Measurements from ENCODE around the gene EFS. TPM values are rescaled to one million over a fixed set of nuclear protein-coding genes. Genes with fewer than 3 reads are reported as not detected.

EFS gene
- polyA plus RNA-seq, 1 donor: 19.0 TPM

- no peak overlapping the region for H3K27ac ChIP-seq (ENCODE audit: low read length)
- H3K4me1 ChIP-seq (ENCODE audit: control insufficient read depth, insufficient read depth, low read length): peaks cover 3% of the 10 kb centered on the region
- H3K9me3 ChIP-seq (ENCODE audit: control insufficient read depth, low read depth, low read length): no peaks in the 10 kb centered on the region
- no CpG with 5 or more reads among the region's 1 CpG for WGBS (ENCODE audit: insufficient coverage, low lambda C conversion rate)
- no peaks in the 10 kb centered on the region for H3K36me3 ChIP-seq (ENCODE audit: control insufficient read depth, insufficient read depth, low read length)
- no peak for DNase-seq
- no peak overlapping the region for H3K4me3 ChIP-seq (ENCODE audit: low read length)
- H3K27me3 ChIP-seq (ENCODE audit: control insufficient read depth, insufficient read depth, low read length): no peaks in the 10 kb centered on the region
These were observed 5.2 kb upstream of the EFS start for GRCh38 chr14:23370221-23370620.

- Histone ChIP-seq H3K36me3 (ENCODE audit: control insufficient read depth, insufficient read depth, low read length) (peaks cover 2% of the 10 kb centered on the region), H3K4me1 (ENCODE audit: control insufficient read depth, insufficient read depth, low read length) (peaks cover 10% of the 10 kb centered on the region), H3K4me3 (ENCODE audit: low read length) (peak overlapping the region; percentile 2), H3K27ac (ENCODE audit: low read length) (peak overlapping the region; percentile 82), H3K27me3 (ENCODE audit: control insufficient read depth, insufficient read depth, low read length) (peaks cover 11% of the 10 kb centered on the region), H3K9me3 (ENCODE audit: control insufficient read depth, low read depth, low read length) (no peaks in the 10 kb centered on the region)
- DNase-seq: peak; percentile 54 to 78
- no CpG with 5 or more reads among the region's 34 CpGs for WGBS (ENCODE audit: insufficient coverage, low lambda C conversion rate)
These were observed 1.5 kb upstream of the EFS start for GRCh38 chr14:23366426-23366921.

GRCh38 chr14:23365732-23366425 is 907 bp upstream of the EFS start:
- Histone ChIP-seq H3K4me3 (ENCODE audit: low read length) (peak overlapping the region; percentile 56), H3K27ac (ENCODE audit: low read length) (peak overlapping the region; percentile 87), H3K36me3 (ENCODE audit: control insufficient read depth, insufficient read depth, low read length) (peaks cover 2% of the 10 kb centered on the region), H3K9me3 (ENCODE audit: control insufficient read depth, low read depth, low read length) (no peaks in the 10 kb centered on the region), H3K4me1 (ENCODE audit: control insufficient read depth, insufficient read depth, low read length) (peaks cover 10% of the 10 kb centered on the region), H3K27me3 (ENCODE audit: control insufficient read depth, insufficient read depth, low read length) (peaks cover 11% of the 10 kb centered on the region)
- peak; percentile 51 to 83 for DNase-seq
- WGBS (ENCODE audit: insufficient coverage, low lambda C conversion rate): no CpG with 5 or more reads among the region's 51 CpGs

GRCh38 chr14:23364164-23365035 is 572 bp downstream of the EFS start:
- DNase-seq: peak in 1 of 2 donors; percentile 27
- 42% methylated on average over 6 of the region's 21 CpGs for WGBS (ENCODE audit: insufficient coverage, low lambda C conversion rate)
- Histone ChIP-seq H3K27ac (ENCODE audit: low read length) (peak overlapping the region; percentile 51), H3K27me3 (ENCODE audit: control insufficient read depth, insufficient read depth, low read length) (peaks cover 11% of the 10 kb centered on the region), H3K4me3 (ENCODE audit: low read length) (peak overlapping the region; percentile 51), H3K4me1 (ENCODE audit: control insufficient read depth, insufficient read depth, low read length) (peaks cover 10% of the 10 kb centered on the region), H3K36me3 (ENCODE audit: control insufficient read depth, insufficient read depth, low read length) (peaks cover 8% of the 10 kb centered on the region), H3K9me3 (ENCODE audit: control insufficient read depth, low read depth, low read length) (no peaks in the 10 kb centered on the region)

GRCh38 chr14:23362200-23362599 is 2.8 kb downstream of the EFS start:
- no peak overlapping the region for H3K27ac ChIP-seq (ENCODE audit: low read length)
- peaks cover 11% of the 10 kb centered on the region for H3K27me3 ChIP-seq (ENCODE audit: control insufficient read depth, insufficient read depth, low read length)
- H3K36me3 ChIP-seq (ENCODE audit: control insufficient read depth, insufficient read depth, low read length): peaks cover 15% of the 10 kb centered on the region
- no peak overlapping the region for H3K4me3 ChIP-seq (ENCODE audit: low read length)
- WGBS (ENCODE audit: insufficient coverage, low lambda C conversion rate): no CpG with 5 or more reads among the region's 3 CpGs
- peaks cover 10% of the 10 kb centered on the region for H3K4me1 ChIP-seq (ENCODE audit: control insufficient read depth, insufficient read depth, low read length)
- DNase-seq: no peak
- no peaks in the 10 kb centered on the region for H3K9me3 ChIP-seq (ENCODE audit: control insufficient read depth, low read depth, low read length)

- H3K27me3 ChIP-seq (ENCODE audit: control insufficient read depth, insufficient read depth, low read length): peaks cover 11% of the 10 kb centered on the region
- DNase-seq: no peak
- H3K4me1 ChIP-seq (ENCODE audit: control insufficient read depth, insufficient read depth, low read length): peaks cover 9% of the 10 kb centered on the region
- H3K9me3 ChIP-seq (ENCODE audit: control insufficient read depth, low read depth, low read length): no peaks in the 10 kb centered on the region
- no peak overlapping the region for H3K4me3 ChIP-seq (ENCODE audit: low read length)
- H3K27ac ChIP-seq (ENCODE audit: low read length): no peak overlapping the region
- WGBS (ENCODE audit: insufficient coverage, low lambda C conversion rate): no CpG with 5 or more reads among the region's 6 CpGs
- peaks cover 16% of the 10 kb centered on the region for H3K36me3 ChIP-seq (ENCODE audit: control insufficient read depth, insufficient read depth, low read length)
These were observed 3.2 kb downstream of the EFS start for GRCh38 chr14:23361763-23362162.

GRCh38 chr14:23361320-23361719 is 3.7 kb downstream of the EFS start:
- peaks cover 16% of the 10 kb centered on the region for H3K36me3 ChIP-seq (ENCODE audit: control insufficient read depth, insufficient read depth, low read length)
- peaks cover 6% of the 10 kb centered on the region for H3K4me1 ChIP-seq (ENCODE audit: control insufficient read depth, insufficient read depth, low read length)
- DNase-seq: peak in 1 of 2 donors; percentile 20
- H3K4me3 ChIP-seq (ENCODE audit: low read length): no peak overlapping the region
- peaks cover 11% of the 10 kb centered on the region for H3K27me3 ChIP-seq (ENCODE audit: control insufficient read depth, insufficient read depth, low read length)
- no peak overlapping the region for H3K27ac ChIP-seq (ENCODE audit: low read length)
- H3K9me3 ChIP-seq (ENCODE audit: control insufficient read depth, low read depth, low read length): no peaks in the 10 kb centered on the region

GRCh38 chr14:23360496-23360895 is 4.5 kb downstream of the EFS start:
- Histone ChIP-seq H3K9me3 (ENCODE audit: control insufficient read depth, low read depth, low read length) (no peaks in the 10 kb centered on the region), H3K36me3 (ENCODE audit: control insufficient read depth, insufficient read depth, low read length) (peaks cover 16% of the 10 kb centered on the region), H3K4me1 (ENCODE audit: control insufficient read depth, insufficient read depth, low read length) (peaks cover 6% of the 10 kb centered on the region), H3K27me3 (ENCODE audit: control insufficient read depth, insufficient read depth, low read length) (peaks cover 11% of the 10 kb centered on the region), H3K27ac (ENCODE audit: low read length) (no peak overlapping the region), H3K4me3 (ENCODE audit: low read length) (no peak overlapping the region)
- WGBS (ENCODE audit: insufficient coverage, low lambda C conversion rate): no CpG with 5 or more reads among the region's 11 CpGs
- no peak for DNase-seq

GRCh38 chr14:23359722-23360447 is 5.1 kb downstream of the EFS start:
- Histone ChIP-seq H3K4me1 (ENCODE audit: control insufficient read depth, insufficient read depth, low read length) (peaks cover 6% of the 10 kb centered on the region), H3K4me3 (ENCODE audit: low read length) (no peak overlapping the region), H3K27me3 (ENCODE audit: control insufficient read depth, insufficient read depth, low read length) (peaks cover 9% of the 10 kb centered on the region), H3K9me3 (ENCODE audit: control insufficient read depth, low read depth, low read length) (no peaks in the 10 kb centered on the region), H3K36me3 (ENCODE audit: control insufficient read depth, insufficient read depth, low read length) (peaks cover 16% of the 10 kb centered on the region), H3K27ac (ENCODE audit: low read length) (no peak overlapping the region)
- no peak for DNase-seq
- WGBS (ENCODE audit: insufficient coverage, low lambda C conversion rate): no CpG with 5 or more reads among the region's 22 CpGs

- no peak for DNase-seq
- H3K36me3 ChIP-seq (ENCODE audit: control insufficient read depth, insufficient read depth, low read length): peaks cover 16% of the 10 kb centered on the region
- no peak overlapping the region for H3K27ac ChIP-seq (ENCODE audit: low read length)
- H3K9me3 ChIP-seq (ENCODE audit: control insufficient read depth, low read depth, low read length): no peaks in the 10 kb centered on the region
- H3K27me3 ChIP-seq (ENCODE audit: control insufficient read depth, insufficient read depth, low read length): peaks cover 5% of the 10 kb centered on the region
- H3K4me1 ChIP-seq (ENCODE audit: control insufficient read depth, insufficient read depth, low read length): peaks cover 4% of the 10 kb centered on the region
- WGBS (ENCODE audit: insufficient coverage, low lambda C conversion rate): no CpG with 5 or more reads among the region's 11 CpGs
- H3K4me3 ChIP-seq (ENCODE audit: low read length): no peak overlapping the region
These were observed 5.8 kb downstream of the EFS start for GRCh38 chr14:23359167-23359626.

Data from large intestine (tissue), 3 donors.